ENCODE results near the gene NKAIN1. TPM values are rescaled to one million over a fixed set of nuclear protein-coding genes. Genes with fewer than 3 reads are reported as not detected.
A peak's percentile ranks its signal among the peaks of the same experiment; 100 is the strongest.
"Not testable (repeated sequence)": the region's sequence is repeated elsewhere in the genome, so short reads cannot be mapped to it uniquely, and the experiment has no call there.

NKAIN1 gene
- total RNA-seq, 1 donor from 2014 or later: not detected

- DNase-seq (ENCODE audit: low spot score): peak; percentile 44
Observed at GRCh38 chr1:31154000-31154631, 85.6 kb downstream of the NKAIN1 start.

- DNase-seq (ENCODE audit: low spot score): no peak
Observed at GRCh38 chr1:31153423-31153822, 86.3 kb downstream of the NKAIN1 start.

GRCh38 chr1:31152181-31152795, 87.4 kb downstream of the NKAIN1 start:
- DNase-seq (ENCODE audit: low spot score): peak; percentile 82

DNA sequence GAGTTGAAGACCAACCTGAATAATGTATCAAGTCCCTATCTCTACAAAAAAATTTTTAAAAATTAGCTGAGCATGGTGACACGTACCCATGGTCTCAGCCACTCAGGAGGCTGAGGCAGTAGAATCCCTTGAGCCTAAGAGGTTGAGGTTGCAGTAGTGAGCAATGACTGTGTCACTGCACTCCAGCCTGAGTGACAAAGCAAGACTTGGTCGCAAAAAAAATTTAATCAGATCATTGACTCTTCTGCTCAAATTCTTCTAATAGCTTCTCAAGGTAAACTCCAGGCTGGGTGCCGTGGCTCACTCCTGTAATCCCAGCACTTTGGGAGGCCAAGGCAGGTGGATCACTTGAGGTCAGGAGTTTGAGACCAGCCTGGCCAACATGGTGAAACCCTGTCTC, 88.3 kb downstream of the NKAIN1 start:
- no peak for DNase-seq (ENCODE audit: low spot score)

- no peak for DNase-seq (ENCODE audit: low spot score)
Observed at GRCh38 chr1:31148409-31148808, 91.3 kb downstream of the NKAIN1 start.

- no peak for DNase-seq (ENCODE audit: low spot score)
Observed at GRCh38 chr1:31145648-31146047, 94.0 kb downstream of the NKAIN1 start.

GRCh38 chr1:31144442-31144841, 95.2 kb downstream of the NKAIN1 start:
- DNase-seq (ENCODE audit: low spot score): no peak

GRCh38 chr1:31143455-31143854, 96.2 kb downstream of the NKAIN1 start:
- DNase-seq (ENCODE audit: low spot score): no peak

DNA sequence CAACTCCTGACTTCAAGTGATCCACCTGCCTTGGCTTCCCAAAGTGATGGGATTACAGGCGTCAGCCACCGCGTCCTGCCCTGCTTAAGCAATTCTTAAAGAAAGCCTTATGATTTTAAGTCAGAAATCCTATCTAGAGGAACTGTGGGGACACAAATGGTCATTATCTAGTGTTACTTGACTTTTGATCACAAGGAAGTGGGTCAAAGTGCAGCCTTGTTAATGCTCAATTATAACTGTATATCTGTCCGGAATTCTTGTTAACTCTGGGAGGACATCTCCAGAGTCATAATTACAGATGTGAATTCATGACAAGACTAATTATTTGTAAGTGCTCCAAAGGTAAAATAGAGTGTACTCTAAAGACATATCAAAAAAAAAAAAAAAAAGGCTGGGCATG, 97.3 kb downstream of the NKAIN1 start:
- no peak for DNase-seq (ENCODE audit: low spot score)

DNA sequence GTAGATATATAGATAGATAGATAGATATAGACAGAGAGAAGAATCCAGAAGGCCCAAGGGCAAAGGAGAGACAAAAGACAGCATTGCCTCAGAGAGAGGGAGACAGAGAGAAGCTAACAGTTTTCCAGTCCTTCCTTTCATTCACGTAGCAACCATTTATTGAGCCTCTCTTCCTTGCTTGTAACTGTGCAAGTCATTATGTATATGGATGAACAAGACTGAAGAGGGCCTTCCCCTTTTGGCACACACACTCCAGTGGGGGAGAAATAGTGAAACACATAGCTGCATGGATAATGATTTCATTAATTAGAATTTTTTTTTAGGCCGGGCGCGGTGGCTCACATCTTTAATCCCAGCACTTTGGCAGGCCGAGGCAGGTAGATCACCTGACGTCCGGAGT, 99.4 kb downstream of the NKAIN1 start:
- DNase-seq (ENCODE audit: low spot score): no peak

- DNase-seq (ENCODE audit: low spot score): not testable (repeated sequence)
Observed at GRCh38 chr1:31138797-31139521, 100.7 kb downstream of the NKAIN1 start.

DNA sequence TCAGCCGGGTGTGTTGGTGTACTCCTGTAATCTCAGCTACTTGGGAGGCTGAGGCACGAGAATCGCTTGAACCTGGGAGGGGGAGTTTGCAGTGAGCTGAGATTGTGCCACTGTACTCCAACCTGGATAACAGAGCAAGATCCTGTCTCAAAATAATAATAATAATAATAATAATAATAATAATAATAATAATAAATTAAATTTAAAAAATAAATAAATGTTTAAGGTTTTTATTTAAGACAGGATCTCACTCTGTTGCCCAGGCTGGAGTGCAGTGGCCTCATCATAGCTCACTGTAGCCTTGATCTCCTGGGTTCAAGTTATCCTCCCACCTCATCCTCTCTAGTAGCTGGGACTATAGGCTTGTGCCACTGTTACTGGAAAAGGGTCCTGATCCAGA, 101.8 kb downstream of the NKAIN1 start:
- DNase-seq (ENCODE audit: low spot score): not testable (repeated sequence)

- DNase-seq (ENCODE audit: low spot score): no peak
Observed at GRCh38 chr1:31135973-31136600, 103.6 kb downstream of the NKAIN1 start.

DNA sequence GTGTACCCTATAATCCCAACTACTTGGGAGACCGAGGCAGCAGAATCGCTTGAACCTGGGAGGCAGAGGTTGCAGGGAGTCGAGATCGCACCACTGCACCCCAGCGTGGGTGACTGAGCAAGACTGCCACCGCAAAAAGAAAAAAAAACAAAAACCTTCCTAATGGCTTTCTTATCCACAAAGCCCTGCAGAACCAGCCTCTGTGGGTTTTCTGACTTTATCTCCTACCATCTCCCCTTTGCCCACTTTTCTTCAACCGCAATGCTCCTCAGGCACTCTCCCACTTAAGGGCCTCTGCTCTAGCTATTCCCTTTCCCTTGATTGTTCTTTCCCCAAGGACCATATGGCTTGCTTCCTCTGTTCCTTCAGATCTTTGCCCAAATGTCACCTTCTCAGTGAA, 106.3 kb downstream of the NKAIN1 start:
- DNase-seq (ENCODE audit: low spot score): no peak

Other genes with a start within 250 kb of the NKAIN1 start
- 57.8 TPM for gene PUM1, start 174.2 kb downstream of the NKAIN1 start, total RNA-seq (ENCODE audit: insufficient read depth, low replicate concordance)
- 69.8 TPM for gene SNRNP40, start 56.9 kb upstream of the NKAIN1 start, total RNA-seq (ENCODE audit: insufficient read depth, low replicate concordance)
- gene ZCCHC17, start 57.1 kb upstream of the NKAIN1 start, total RNA-seq (ENCODE audit: insufficient read depth, low replicate concordance): 5.8 TPM
- 15.9 TPM for gene FABP3, start 133.2 kb upstream of the NKAIN1 start, total RNA-seq (ENCODE audit: insufficient read depth, low replicate concordance)
- gene SERINC2, start 173.3 kb upstream of the NKAIN1 start, total RNA-seq (ENCODE audit: insufficient read depth, low replicate concordance): 1.7 TPM

Data from umbilical cord (tissue), 2 donors.